K562 (cell line): ENCODE measurements around the gene PUM1. TPM values are rescaled to one million over a fixed set of nuclear protein-coding genes. Genes with fewer than 3 reads are reported as not detected.

Experiments
- ATAC-seq: fragments of 200-7000 bp; cut with Tn5 transposase; 3 replicates; pipeline ENCODE4 v1.9.1; 2020; ENCODE audit warnings: moderate library complexity
- BruUV-seq: library from RNA; stranded (reverse); fragments of 400-500 nt; replicated peaks from 2 replicates; lab custom pipeline; 2021; lab: Mats Ljungman, UMichigan
- CTCF ChIA-PET: fragments of 300-600 bp; formaldehyde crosslinking; extraction: SDS; loops from one replicate; lab custom pipeline; 2021; ENCODE audit warnings: low intra/inter-chr PET ratio; lab: Yijun Ruan, JAX
- POLR2A ChIA-PET: fragments of 300-600, 350-650 bp; sonication (Branson Sonifier 250); formaldehyde crosslinking; extraction: SDS; loops from one replicate; lab custom pipeline; 2021; ENCODE audit warnings: antibody characterized with exemption, inconsistent platforms; lab: Yijun Ruan, JAX
- DNase-seq, 4 experiments: peaks; one replicate each; pipeline versions ENCODE4 v3.0.0 to v3.0.0-alpha.2; 2011 to 2018; ENCODE audit warnings: low spot score in 3 of 4, mixed read lengths in 3 of 4; ENCODE audit errors: extremely low read depth in 1 of 4
- FAIRE-seq: peaks from 2 replicates; lab custom pipeline; 2011; peaks lifted over from hg19 to GRCh38; lab: Jason Lieb, UNC
- H2AFZ ChIP-seq: 2 replicates; pipeline ENCODE4 v1.6.0; 2011; ENCODE audit warnings: low read depth, low read length, control low read depth, inconsistent platforms
- H3K27ac ChIP-seq: fragments of 200-600 bp; 3 replicates; pipeline ENCODE4 v1.8.0; 2011; ENCODE audit warnings: low read depth, mild to moderate bottlenecking, control low read depth, inconsistent platforms, low read length, moderate library complexity, mixed read lengths; ENCODE audit errors: extremely low read depth
- H3K27me3 ChIP-seq, 2 experiments: fragments of 300-600 bp in 1 of 2; 2 replicates in 1 of 2; 3 replicates in 1 of 2; pipeline versions ENCODE4 v1.6.0 to v1.8.0; 2011; ENCODE audit warnings: inconsistent platforms in 2 of 2, low read length in 2 of 2, mild to moderate bottlenecking in 1 of 2, mixed read lengths in 1 of 2, moderate library complexity in 1 of 2; ENCODE audit not compliant: control insufficient read depth in 2 of 2, insufficient read depth in 2 of 2
- H3K36me3 ChIP-seq: fragments of 300-600 bp; 3 replicates; pipeline ENCODE4 v1.8.0; 2011; ENCODE audit warnings: mild to moderate bottlenecking, low read length, inconsistent platforms; ENCODE audit not compliant: control insufficient read depth, insufficient read depth
- H3K4me1 ChIP-seq, 2 experiments: fragments of 200-600 bp in 1 of 2; replicated peaks in 1 of 2; 2 replicates in 1 of 2; 3 replicates in 1 of 2; pipeline versions ENCODE4 v1.5.1 to v1.8.0; 2011; ENCODE audit warnings: inconsistent platforms in 2 of 2, low read length in 2 of 2, mild to moderate bottlenecking in 1 of 2, mixed read lengths in 1 of 2, moderate library complexity in 1 of 2; ENCODE audit not compliant: control insufficient read depth in 2 of 2, insufficient read depth in 2 of 2
- H3K4me2 ChIP-seq: 2 replicates; pipeline ENCODE4 v1.6.1; 2011; ENCODE audit warnings: low read length, control low read depth, inconsistent platforms, mixed read lengths; ENCODE audit not compliant: insufficient read depth
- H3K4me3 ChIP-seq: fragments of 200-600 bp; sonication (generic), shearing (Covaris generic); 2 replicates; pipeline ENCODE4 v1.5.1; 2016; ENCODE audit warnings: control low read depth, inconsistent platforms
- H3K79me2 ChIP-seq: fragments of 200-600 bp; 3 replicates; pipeline ENCODE4 v1.8.0; 2011; ENCODE audit warnings: low read length, inconsistent platforms; ENCODE audit not compliant: control insufficient read depth, insufficient read depth
- H3K9ac ChIP-seq, 2 experiments: 2 replicates each; pipeline versions ENCODE4 v1.6.0 to v1.6.1; 2011; ENCODE audit warnings: low read depth in 2 of 2, low read length in 2 of 2, control low read depth in 1 of 2, inconsistent platforms in 1 of 2, mild to moderate bottlenecking in 1 of 2, mixed read lengths in 1 of 2; ENCODE audit not compliant: insufficient read depth in 1 of 2
- H3K9me1 ChIP-seq: one replicate; pipeline ENCODE4 v1.6.0; 2011; ENCODE audit warnings: inconsistent platforms, mild to moderate bottlenecking, low read length, moderate library complexity; ENCODE audit not compliant: control insufficient read depth, insufficient read depth
- H3K9me3 ChIP-seq: replicated peaks from 2 replicates; pipeline ENCODE4 v1.5.1; 2011; ENCODE audit warnings: low read depth, low read length, inconsistent platforms; ENCODE audit not compliant: control insufficient read depth, insufficient read depth
- H4K20me1 ChIP-seq: replicated peaks from 2 replicates; pipeline ENCODE4 v1.6.1; 2011; ENCODE audit warnings: low read length, inconsistent platforms, mixed read lengths; ENCODE audit not compliant: control insufficient read depth, insufficient read depth
- NFIC ChIP-seq: fragments of 450-650 bp; IDR thresholded peaks from 2 replicates; pipeline ENCODE4 v1.6.1; 2017; ENCODE audit warnings: mild to moderate bottlenecking, inconsistent platforms
- OTX1 ChIP-seq: fragments of 450-650 bp; formaldehyde crosslinking; IDR thresholded peaks from 2 replicates; pipeline ENCODE4 v1.4.0; 2022; ENCODE audit warnings: mild to moderate bottlenecking
- POLR2A ChIP-seq: fragments of 450-650 bp; conservative IDR thresholded peaks from 2 replicates; pipeline ENCODE4 v1.6.1; 2016
- WGBS: fragments of 100-300 bp; shearing (Covaris generic); methylation state at CpG from one replicate; pipeline ENCODE4 v1.1.6; 2016; ENCODE audit warnings: low coverage, mixed read lengths; ENCODE audit not compliant: insufficient coverage; ENCODE audit errors: missing lambda C conversion rate; 5-methylcytosine and 5-hydroxymethylcytosine counted together
- in situ Hi-C: fragments of 300-500 bp; cut with MboI; formaldehyde crosslinking; loops from 4 replicates; pipeline ENCODE4 v1.15.0; 2018; ENCODE audit warnings: inconsistent platforms, mixed read lengths
- intact Hi-C: fragments of 100-400 bp; cut with micrococcal nuclease; formaldehyde crosslinking; loops from 2 replicates; pipeline ENCODE4 v1.14.2; 2022
- polyA plus RNA-seq, 8 experiments: library from polyadenylated mRNA; depleted of rRNA in 4 of 8; stranded (reverse) in 5 of 8; unstranded in 3 of 8; fragments of >200 nt; fragmentation: Nextera tagmentation in 2 of 8; fragmentation: Illumina TruSeq in 1 of 8; extraction: Ambion mirVana in 2 of 8; extraction: Trizol in 1 of 8; gene quantifications; 2 replicates each; pipeline versions ENCODE4 v1.2.1 to v1.2.3, GENCODE V29; 2011 to 2014; ENCODE audit warnings: inconsistent platforms in 1 of 8, missing spikeins in 1 of 8
- total RNA-seq, 7 experiments: library from RNA; depleted of rRNA in 6 of 7; stranded (reverse); fragments of >200 nt in 6 of 7; fragmentation: Illumina TruSeq in 2 of 7; extraction: Trizol in 2 of 7; gene quantifications; 2 replicates each; pipeline versions ENCODE4 v1.2.1 to v1.2.3, GENCODE V29; 2011 to 2021; ENCODE audit warnings: low replicate concordance in 1 of 7
- TF ChIP-seq, protein P1 (sequence below): fragments of 250-450 bp; sonication (Bioruptor Pico); IDR thresholded peaks from 2 replicates; pipeline ENCODE4 v1.4.0; 2020; ENCODE audit warnings: mild to moderate bottlenecking, moderate library complexity, borderline replicate concordance
- TF ChIP-seq, protein P2 (sequence below), 2 experiments: fragments of 450-650 bp; formaldehyde crosslinking in 1 of 2; IDR thresholded peaks; 2 replicates each; pipeline versions ENCODE4 v1.4.0 to v1.6.1; 2014 to 2020; ENCODE audit warnings: mild to moderate bottlenecking in 2 of 2, borderline replicate concordance in 1 of 2, low read depth in 1 of 2

Gene PUM1
- total and polyA plus RNA-seq, 9 of the 15 experiments (the other 6 are each of a cell fraction or from before 2014, with no cell fraction given): 37.7 to 104 (median 55.7) TPM

DNA sequence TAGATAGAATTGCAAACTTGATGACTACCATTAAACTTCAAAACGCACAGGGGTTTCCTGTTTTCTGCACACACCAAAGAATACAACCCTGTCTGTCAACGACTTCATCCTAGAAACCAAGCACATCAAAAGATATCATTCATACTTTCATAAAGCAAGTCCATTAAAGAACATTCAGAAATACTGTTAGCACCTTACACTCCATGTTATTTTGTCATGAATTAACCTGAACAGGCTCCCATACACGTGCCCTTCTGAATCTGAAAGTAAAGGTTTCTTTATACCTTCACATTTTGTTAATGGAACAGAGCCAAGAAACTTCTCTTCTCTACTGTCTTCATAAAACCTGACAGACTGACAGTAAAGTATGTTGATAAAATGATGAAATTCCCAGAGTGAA lies 46.1 kb downstream of the PUM1 start:
- peaks cover under 1 to 11% of the 10 kb centered on the region in 2 experiments; a peak in 4 of 5 replicates for H3K4me1 ChIP-seq
- H3K9me1 ChIP-seq: no peaks in the 10 kb centered on the region
- no peaks in the 10 kb centered on the region for H3K9me3 ChIP-seq
- peaks cover 37% of the 10 kb centered on the region for H4K20me1 ChIP-seq
- H3K9ac ChIP-seq: no peak overlapping the region
- CTCF ChIA-PET: no interaction called here
- peak; percentile 51 for TF ChIP-seq NFIC
- TF ChIP-seq POLR2A: 0 out of 2 replicates have a peak, but pooled peaks have one; percentile 21
- TF ChIP-seq, protein P1, sequence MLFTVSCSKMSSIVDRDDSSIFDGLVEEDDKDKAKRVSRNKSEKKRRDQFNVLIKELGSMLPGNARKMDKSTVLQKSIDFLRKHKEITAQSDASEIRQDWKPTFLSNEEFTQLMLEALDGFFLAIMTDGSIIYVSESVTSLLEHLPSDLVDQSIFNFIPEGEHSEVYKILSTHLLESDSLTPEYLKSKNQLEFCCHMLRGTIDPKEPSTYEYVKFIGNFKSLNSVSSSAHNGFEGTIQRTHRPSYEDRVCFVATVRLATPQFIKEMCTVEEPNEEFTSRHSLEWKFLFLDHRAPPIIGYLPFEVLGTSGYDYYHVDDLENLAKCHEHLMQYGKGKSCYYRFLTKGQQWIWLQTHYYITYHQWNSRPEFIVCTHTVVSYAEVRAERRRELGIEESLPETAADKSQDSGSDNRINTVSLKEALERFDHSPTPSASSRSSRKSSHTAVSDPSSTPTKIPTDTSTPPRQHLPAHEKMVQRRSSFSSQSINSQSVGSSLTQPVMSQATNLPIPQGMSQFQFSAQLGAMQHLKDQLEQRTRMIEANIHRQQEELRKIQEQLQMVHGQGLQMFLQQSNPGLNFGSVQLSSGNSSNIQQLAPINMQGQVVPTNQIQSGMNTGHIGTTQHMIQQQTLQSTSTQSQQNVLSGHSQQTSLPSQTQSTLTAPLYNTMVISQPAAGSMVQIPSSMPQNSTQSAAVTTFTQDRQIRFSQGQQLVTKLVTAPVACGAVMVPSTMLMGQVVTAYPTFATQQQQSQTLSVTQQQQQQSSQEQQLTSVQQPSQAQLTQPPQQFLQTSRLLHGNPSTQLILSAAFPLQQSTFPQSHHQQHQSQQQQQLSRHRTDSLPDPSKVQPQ: no peak
- in situ Hi-C loops (no loop called here), intact Hi-C loops (no loop called here)
- no peak overlapping the region for H3K4me2 ChIP-seq
- no peak overlapping the region for H3K4me3 ChIP-seq
- H3K36me3 ChIP-seq: peaks cover 73% of the 10 kb centered on the region
- no peak for DNase-seq
- POLR2A ChIA-PET: no interaction called here
- no peak for FAIRE-seq
- H2AFZ ChIP-seq: no peak overlapping the region
- peaks cover 94% of the 10 kb centered on the region for H3K79me2 ChIP-seq
- 81% methylated on average over 3 of the region's 3 CpGs for WGBS
- no peaks in the 10 kb centered on the region for H3K27me3 ChIP-seq
- H3K27ac ChIP-seq: no peak overlapping the region
- no peak for ATAC-seq
- no TSS peak for BruUV-seq

DNA sequence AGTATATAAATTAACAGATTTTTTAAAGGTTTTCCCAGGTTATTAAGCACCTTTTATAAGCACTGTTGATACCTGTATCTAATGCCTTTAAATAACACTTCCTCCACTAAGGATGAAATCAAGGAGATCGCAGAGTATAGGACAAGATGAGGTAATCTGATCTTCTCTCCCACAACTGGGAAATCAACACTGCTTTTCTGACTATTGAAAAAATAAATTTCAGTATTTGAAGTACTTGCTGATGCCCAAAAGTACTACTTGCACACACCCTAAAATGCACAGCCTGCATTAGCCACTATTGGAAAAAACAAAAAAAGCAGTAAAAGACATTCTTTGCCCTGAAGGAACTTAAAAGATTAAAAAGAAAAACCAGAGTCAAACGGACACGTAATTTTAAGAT lies 48.6 kb downstream of the PUM1 start:
- ChIA-PET POLR2A (no interaction called here), CTCF (no interaction called here)
- no peak overlapping the region for H3K27ac ChIP-seq
- H3K79me2 ChIP-seq: peaks cover 94% of the 10 kb centered on the region
- peaks cover 47% of the 10 kb centered on the region for H4K20me1 ChIP-seq
- in situ Hi-C loops: no loop called here
- FAIRE-seq (no peak), DNase-seq (no peak), ATAC-seq (no peak)
- peaks cover 58% of the 10 kb centered on the region for H3K36me3 ChIP-seq
- H3K9me1 ChIP-seq: no peaks in the 10 kb centered on the region
- no peak overlapping the region for H3K4me2 ChIP-seq
- no peak overlapping the region for H3K9ac ChIP-seq
- H3K9me3 ChIP-seq: no peaks in the 10 kb centered on the region
- H2AFZ ChIP-seq: no peak overlapping the region
- BruUV-seq: no TSS peak
- intact Hi-C loops: no loop called here
- 74% methylated on average over 3 of the region's 3 CpGs for whole genome bisulfite sequencing
- H3K4me1 ChIP-seq: peaks cover 3 to 7% of the 10 kb centered on the region in 2 experiments; a peak in 2 of 5 replicates
- H3K27me3 ChIP-seq: no peaks in the 10 kb centered on the region
- no peak overlapping the region for H3K4me3 ChIP-seq
- no peak for TF ChIP-seq OTX1 (CRISPR knock-in tag)
- TF ChIP-seq, protein P2, sequence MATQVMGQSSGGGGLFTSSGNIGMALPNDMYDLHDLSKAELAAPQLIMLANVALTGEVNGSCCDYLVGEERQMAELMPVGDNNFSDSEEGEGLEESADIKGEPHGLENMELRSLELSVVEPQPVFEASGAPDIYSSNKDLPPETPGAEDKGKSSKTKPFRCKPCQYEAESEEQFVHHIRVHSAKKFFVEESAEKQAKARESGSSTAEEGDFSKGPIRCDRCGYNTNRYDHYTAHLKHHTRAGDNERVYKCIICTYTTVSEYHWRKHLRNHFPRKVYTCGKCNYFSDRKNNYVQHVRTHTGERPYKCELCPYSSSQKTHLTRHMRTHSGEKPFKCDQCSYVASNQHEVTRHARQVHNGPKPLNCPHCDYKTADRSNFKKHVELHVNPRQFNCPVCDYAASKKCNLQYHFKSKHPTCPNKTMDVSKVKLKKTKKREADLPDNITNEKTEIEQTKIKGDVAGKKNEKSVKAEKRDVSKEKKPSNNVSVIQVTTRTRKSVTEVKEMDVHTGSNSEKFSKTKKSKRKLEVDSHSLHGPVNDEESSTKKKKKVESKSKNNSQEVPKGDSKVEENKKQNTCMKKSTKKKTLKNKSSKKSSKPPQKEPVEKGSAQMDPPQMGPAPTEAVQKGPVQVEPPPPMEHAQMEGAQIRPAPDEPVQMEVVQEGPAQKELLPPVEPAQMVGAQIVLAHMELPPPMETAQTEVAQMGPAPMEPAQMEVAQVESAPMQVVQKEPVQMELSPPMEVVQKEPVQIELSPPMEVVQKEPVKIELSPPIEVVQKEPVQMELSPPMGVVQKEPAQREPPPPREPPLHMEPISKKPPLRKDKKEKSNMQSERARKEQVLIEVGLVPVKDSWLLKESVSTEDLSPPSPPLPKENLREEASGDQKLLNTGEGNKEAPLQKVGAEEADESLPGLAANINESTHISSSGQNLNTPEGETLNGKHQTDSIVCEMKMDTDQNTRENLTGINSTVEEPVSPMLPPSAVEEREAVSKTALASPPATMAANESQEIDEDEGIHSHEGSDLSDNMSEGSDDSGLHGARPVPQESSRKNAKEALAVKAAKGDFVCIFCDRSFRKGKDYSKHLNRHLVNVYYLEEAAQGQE (IDR thresholded peaks at IDR 0.05; ENCODE audit: borderline replicate concordance): no peak
- TF ChIP-seq, protein P2 (CRISPR knock-in tag; IDR thresholded peaks at IDR 0.05; ENCODE audit: low read depth): no peak
